GM21423 (cell line): Measurements from ENCODE around the gene GNG7.
"Not testable (repeated sequence)": the region's sequence is repeated elsewhere in the genome, so short reads cannot be mapped to it uniquely, and the experiment has no call there.

ENCODE experiments used
- ATAC-seq: cut with Tn5 transposase; IDR thresholded peaks from one replicate; pipeline ENCODE4 v1.9.1; 2021; ENCODE audit warnings: mild to moderate bottlenecking, moderate library complexity; ENCODE audit not compliant: unreplicated experiment

The GNG7 gene

GRCh38 chr19:2543072-2543462 lies 159.4 kb downstream of the GNG7 start:
- ATAC-seq = not testable (repeated sequence)

GRCh38 chr19:2542341-2543069 lies 160.0 kb downstream of the GNG7 start:
- ATAC-seq = no peak

GRCh38 chr19:2540646-2541454 lies 161.6 kb downstream of the GNG7 start:
- ATAC-seq = no peak

- ATAC-seq = no peak
Observed at GRCh38 chr19:2540251-2540645, 162.2 kb downstream of the GNG7 start.

DNA sequence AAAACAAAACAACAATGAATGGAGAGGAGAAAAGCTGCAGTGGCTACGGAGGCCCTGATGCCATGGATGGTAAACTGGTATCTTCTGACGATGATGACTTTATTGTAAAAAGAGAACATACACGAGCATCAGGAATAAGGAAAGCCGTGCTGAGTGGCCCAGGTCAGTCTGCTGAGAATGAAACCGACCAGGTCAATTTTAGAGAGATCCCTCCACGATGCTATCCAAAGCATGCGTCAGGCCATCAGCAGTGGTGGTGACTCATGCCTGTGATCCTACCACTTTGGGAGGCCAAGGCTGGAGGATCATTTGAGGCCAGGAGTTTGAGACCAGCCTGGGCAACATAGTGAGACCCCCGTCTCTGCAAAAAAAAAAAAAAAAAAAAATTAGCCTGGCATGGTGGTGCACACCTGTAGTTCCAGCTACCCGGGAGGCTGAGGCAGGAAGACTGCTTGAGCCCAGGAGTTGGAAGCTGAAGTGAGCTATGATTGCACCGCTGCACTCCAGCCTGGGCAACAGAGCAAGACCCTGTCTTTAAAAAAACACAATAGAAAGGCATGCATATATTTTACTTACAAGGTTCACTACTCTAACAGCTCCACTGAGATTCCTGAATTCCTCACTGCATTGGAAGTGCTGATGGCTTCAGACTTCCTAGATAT lies 164.3 kb downstream of the GNG7 start:
- no peak for ATAC-seq

GRCh38 chr19:2537584-2537983 lies 164.9 kb downstream of the GNG7 start:
- not testable (repeated sequence) for ATAC-seq

DNA sequence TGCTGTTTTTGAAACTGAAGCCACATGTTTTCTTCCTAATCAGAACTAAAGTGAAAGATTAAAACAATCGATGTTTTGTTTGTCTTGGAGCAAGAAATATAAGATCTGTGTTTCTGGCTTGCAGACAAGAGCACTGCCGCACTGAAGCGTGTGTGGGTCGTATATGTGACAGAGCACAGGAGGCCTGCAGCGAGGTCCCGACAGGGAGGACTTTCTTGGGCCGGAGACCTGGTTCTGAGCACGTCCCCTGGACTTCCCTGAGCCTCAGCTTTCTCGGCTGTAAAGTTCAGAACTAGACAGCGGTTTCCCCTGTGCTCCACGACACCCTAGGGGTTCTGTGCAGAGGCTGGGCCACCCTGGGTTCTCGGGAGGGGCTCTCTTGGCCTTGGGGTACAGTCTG lies 166.0 kb downstream of the GNG7 start:
- no peak for ATAC-seq

DNA sequence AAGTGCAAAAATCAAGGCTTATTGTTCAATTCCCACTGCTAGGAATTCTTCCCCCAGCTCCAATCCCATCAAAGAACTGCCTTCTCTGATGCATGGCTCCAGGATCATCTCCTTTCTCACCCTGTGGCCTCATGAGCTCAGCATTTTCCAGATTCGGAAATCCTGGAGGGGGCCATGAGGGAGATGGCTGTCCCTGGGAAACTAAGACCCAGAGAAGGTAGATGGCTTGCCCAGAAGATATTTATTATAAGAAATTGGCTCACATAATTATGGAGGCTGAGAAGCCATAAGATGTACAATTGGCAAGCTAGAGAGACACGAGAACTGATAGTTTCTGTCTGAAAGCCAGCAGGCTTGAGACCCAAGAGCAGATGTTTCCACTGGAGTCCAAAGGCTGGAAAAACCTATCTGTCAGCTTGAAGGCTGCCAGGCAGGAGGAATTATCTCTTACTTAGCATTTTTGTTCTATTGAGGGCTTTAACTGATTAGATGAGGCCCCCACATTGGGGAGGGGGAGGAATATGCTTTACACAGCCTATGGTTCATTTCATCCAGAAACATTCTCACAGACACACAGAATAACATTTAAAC lies 168.0 kb downstream of the GNG7 start:
- no peak for ATAC-seq

GRCh38 chr19:2533686-2534422 lies 168.6 kb downstream of the GNG7 start:
- ATAC-seq = no peak

DNA sequence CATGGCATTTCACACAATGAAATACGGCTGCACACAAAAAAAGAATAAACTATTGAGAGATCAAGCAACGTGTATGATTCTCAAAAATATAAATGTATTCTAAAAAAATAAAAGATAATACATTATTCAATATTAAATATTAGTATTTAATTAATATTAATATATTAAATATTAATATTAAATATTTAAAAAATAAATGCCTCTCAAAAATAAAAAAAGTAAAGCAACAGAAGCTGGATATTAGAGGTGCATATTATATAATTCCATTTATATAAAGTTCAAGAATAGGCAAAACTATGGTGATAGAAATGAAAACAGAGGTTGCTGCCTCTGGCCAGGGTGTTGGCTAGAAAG lies 169.4 kb downstream of the GNG7 start:
- no peak for ATAC-seq

- no peak for ATAC-seq
Observed at GRCh38 chr19:2532252-2533071, 170.0 kb downstream of the GNG7 start.

DNA sequence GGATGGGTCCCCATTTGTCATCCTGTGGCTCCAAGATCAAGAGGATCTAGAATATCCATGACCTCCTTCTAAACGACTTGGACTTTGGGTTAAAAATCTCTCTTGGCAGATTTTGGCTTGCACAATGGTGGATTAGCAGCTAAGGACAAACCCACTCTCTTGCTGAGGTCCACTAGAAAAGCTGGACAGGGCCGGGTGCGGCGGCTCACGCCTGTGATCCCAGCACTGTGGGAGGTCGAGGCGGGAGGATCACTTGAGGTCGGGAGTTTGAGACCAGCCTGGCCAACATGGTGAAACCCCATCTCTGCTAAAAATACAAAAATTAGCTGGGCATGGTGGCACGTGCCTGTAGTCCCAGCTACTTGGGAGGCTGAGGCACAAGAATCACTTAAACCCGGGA lies 172.6 kb downstream of the GNG7 start:
- ATAC-seq = not testable (repeated sequence)

GRCh38 chr19:2529473-2529918 lies 173.0 kb downstream of the GNG7 start:
- ATAC-seq = no peak

DNA sequence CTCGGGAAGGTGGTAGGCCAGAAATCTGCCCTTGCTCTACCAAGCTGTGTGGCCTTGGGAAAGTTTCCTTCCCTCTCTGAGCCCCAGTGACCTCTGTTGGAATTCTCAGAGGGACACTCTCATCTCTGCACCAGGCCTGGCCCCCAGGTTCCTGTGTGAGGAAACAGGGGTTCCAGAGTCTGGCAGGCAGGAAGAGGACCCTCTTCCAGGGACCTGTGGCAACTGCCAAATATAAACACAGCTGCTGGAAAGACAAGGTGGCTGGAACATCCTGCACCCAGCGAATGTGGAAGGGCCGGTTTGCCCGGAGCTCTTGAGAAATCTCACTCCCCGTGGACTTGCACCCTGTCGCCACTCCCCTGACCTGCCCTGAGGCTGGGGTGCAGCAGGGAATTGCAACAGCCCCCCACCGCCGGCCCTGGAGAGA lies 173.8 kb downstream of the GNG7 start:
- no peak for ATAC-seq

DNA sequence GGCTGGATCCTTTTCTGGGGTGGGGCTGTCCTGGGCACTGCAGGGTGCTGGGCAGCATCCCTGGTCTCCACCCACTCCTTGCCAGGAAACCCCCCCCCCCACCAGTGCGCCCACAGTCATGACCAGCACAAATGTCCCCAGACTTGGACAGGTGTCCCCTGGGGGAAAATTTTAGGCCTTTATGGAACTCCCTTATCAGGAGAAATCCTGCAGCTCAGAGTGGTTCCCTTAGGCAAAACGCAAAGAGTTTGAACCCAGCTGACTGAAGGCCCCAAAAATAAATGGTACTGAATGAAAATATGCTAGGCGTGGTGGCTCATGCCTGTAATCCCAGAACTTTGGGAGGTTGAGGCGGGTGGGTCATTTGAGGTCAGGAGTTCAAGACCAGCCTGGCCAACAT lies 174.8 kb downstream of the GNG7 start:
- no peak for ATAC-seq

DNA sequence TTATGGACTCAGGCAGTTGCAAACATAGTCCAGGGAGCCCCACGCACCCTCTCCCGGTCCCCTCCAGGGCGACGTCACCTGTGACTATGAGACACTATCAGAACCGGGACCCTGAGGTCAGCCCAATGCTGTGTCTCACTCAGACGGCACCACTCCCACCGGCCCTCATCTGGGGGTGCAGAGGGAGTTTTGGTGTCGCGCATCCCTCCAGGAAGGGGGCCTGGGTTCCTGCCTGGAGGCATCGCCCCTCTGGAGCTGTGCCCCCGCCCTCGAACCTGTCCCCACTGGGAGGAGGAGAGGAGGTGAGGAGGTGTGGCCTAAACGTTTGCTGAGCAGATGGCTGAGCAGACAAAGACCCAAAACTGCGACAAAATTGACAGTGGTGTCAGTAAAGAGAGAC lies 175.3 kb downstream of the GNG7 start:
- no peak for ATAC-seq

DNA sequence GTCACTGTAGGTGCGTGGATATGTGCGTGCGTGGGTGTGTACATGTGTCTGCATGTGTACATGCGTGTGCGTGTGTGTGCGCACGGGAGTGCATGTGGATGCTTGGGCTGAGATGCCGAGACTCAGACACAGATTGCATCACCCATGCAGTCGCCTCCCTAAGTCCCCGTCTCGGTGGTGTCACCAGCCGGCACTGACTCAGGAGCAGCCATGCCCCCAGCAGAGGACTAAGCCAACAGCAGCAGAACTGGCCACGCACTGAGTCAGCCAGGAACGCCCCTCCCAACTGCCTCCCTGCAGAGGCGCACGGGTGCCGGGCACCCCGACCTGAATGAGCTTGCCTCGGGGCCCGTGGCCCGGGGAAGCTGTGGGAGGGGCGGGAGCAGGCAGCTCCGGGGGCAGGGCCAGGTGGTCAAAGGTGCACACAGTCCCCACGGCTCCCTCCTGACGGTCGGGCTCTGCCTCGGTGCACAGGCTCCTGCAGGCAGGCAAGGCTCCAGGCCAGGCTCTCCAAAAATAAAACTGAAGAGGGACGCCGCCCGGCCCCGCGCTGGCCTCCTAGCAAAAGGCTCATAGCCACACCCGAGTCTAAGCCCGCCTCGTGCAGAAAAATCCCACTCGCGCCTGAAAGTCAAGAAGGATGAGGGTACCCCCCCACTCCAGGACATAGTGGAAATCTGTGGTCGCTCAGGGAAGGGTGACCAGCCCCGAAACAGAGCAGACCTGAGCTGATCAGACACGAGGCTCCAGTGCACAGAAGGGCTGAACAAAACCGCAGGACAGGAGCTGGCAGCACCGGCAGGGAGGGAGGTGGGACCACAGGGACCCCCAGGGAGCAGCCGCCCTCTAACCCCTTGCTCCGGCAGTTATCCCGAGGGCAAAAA lies 177.4 kb downstream of the GNG7 start:
- ATAC-seq = no peak

DNA sequence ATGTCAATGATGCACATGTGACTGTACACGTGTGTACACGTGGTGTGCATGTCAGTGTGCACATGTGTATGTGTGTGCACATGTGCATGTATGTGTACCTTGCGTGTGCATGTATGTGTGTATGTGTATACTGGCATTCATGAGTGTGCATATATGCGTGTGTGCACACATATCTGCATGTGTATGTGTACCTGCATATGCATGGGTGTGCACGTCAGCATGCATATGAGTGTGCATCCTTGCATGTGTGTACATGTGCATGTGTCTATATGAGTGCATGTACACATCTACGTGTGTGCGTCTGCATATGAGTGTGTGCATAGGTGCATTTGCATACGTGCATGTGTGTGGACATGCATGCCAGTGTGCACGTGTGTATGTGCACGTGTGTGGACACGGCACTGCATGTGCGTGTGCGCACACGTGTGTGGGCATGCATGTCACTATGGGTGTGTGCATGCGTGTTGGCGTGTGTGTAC lies 178.1 kb downstream of the GNG7 start:
- no peak for ATAC-seq
